K562 (cell line): ENCODE results near the gene FAM20C. TPM values are rescaled to one million over a fixed set of nuclear protein-coding genes. Genes with fewer than 3 reads are reported as not detected.

ENCODE experiments used
- ATAC-seq: fragments of 200-7000 bp; cut with Tn5 transposase; 3 replicates; pipeline ENCODE4 v1.9.1; 2020; ENCODE audit warnings: moderate library complexity
- BruUV-seq: library from RNA; stranded (reverse); fragments of 400-500 nt; replicated peaks from 2 replicates; lab custom pipeline; 2021; lab: Mats Ljungman, UMichigan
- CTCF ChIA-PET: fragments of 300-600 bp; formaldehyde crosslinking; extraction: SDS; loops from one replicate; lab custom pipeline; 2021; ENCODE audit warnings: low intra/inter-chr PET ratio; lab: Yijun Ruan, JAX
- POLR2A ChIA-PET: fragments of 300-600, 350-650 bp; sonication (Branson Sonifier 250); formaldehyde crosslinking; extraction: SDS; loops from one replicate; lab custom pipeline; 2021; ENCODE audit warnings: antibody characterized with exemption, inconsistent platforms; lab: Yijun Ruan, JAX
- DNase-seq, 4 experiments: peaks; one replicate each; pipeline versions ENCODE4 v3.0.0 to v3.0.0-alpha.2; 2011 to 2018; ENCODE audit warnings: low spot score in 3 of 4, mixed read lengths in 3 of 4; ENCODE audit errors: extremely low read depth in 1 of 4
- FAIRE-seq: peaks from 2 replicates; lab custom pipeline; 2011; peaks lifted over from hg19 to GRCh38; lab: Jason Lieb, UNC
- H2AFZ ChIP-seq: 2 replicates; pipeline ENCODE4 v1.6.0; 2011; ENCODE audit warnings: low read depth, low read length, control low read depth, inconsistent platforms
- H3K27ac ChIP-seq: fragments of 200-600 bp; 3 replicates; pipeline ENCODE4 v1.8.0; 2011; ENCODE audit warnings: low read depth, mild to moderate bottlenecking, control low read depth, inconsistent platforms, low read length, moderate library complexity, mixed read lengths; ENCODE audit errors: extremely low read depth
- H3K27me3 ChIP-seq, 2 experiments: fragments of 300-600 bp in 1 of 2; 2 replicates in 1 of 2; 3 replicates in 1 of 2; pipeline versions ENCODE4 v1.6.0 to v1.8.0; 2011; ENCODE audit warnings: inconsistent platforms in 2 of 2, low read length in 2 of 2, mild to moderate bottlenecking in 1 of 2, mixed read lengths in 1 of 2, moderate library complexity in 1 of 2; ENCODE audit not compliant: control insufficient read depth in 2 of 2, insufficient read depth in 2 of 2
- H3K36me3 ChIP-seq: fragments of 300-600 bp; 3 replicates; pipeline ENCODE4 v1.8.0; 2011; ENCODE audit warnings: mild to moderate bottlenecking, low read length, inconsistent platforms; ENCODE audit not compliant: control insufficient read depth, insufficient read depth
- H3K4me1 ChIP-seq, 2 experiments: fragments of 200-600 bp in 1 of 2; replicated peaks in 1 of 2; 2 replicates in 1 of 2; 3 replicates in 1 of 2; pipeline versions ENCODE4 v1.5.1 to v1.8.0; 2011; ENCODE audit warnings: inconsistent platforms in 2 of 2, low read length in 2 of 2, mild to moderate bottlenecking in 1 of 2, mixed read lengths in 1 of 2, moderate library complexity in 1 of 2; ENCODE audit not compliant: control insufficient read depth in 2 of 2, insufficient read depth in 2 of 2
- H3K4me2 ChIP-seq: 2 replicates; pipeline ENCODE4 v1.6.1; 2011; ENCODE audit warnings: low read length, control low read depth, inconsistent platforms, mixed read lengths; ENCODE audit not compliant: insufficient read depth
- H3K4me3 ChIP-seq: fragments of 200-600 bp; sonication (generic), shearing (Covaris generic); 2 replicates; pipeline ENCODE4 v1.5.1; 2016; ENCODE audit warnings: control low read depth, inconsistent platforms
- H3K79me2 ChIP-seq: fragments of 200-600 bp; 3 replicates; pipeline ENCODE4 v1.8.0; 2011; ENCODE audit warnings: low read length, inconsistent platforms; ENCODE audit not compliant: control insufficient read depth, insufficient read depth
- H3K9ac ChIP-seq, 2 experiments: 2 replicates each; pipeline versions ENCODE4 v1.6.0 to v1.6.1; 2011; ENCODE audit warnings: low read depth in 2 of 2, low read length in 2 of 2, control low read depth in 1 of 2, inconsistent platforms in 1 of 2, mild to moderate bottlenecking in 1 of 2, mixed read lengths in 1 of 2; ENCODE audit not compliant: insufficient read depth in 1 of 2
- H3K9me1 ChIP-seq: one replicate; pipeline ENCODE4 v1.6.0; 2011; ENCODE audit warnings: inconsistent platforms, mild to moderate bottlenecking, low read length, moderate library complexity; ENCODE audit not compliant: control insufficient read depth, insufficient read depth
- H3K9me3 ChIP-seq: replicated peaks from 2 replicates; pipeline ENCODE4 v1.5.1; 2011; ENCODE audit warnings: low read depth, low read length, inconsistent platforms; ENCODE audit not compliant: control insufficient read depth, insufficient read depth
- H4K20me1 ChIP-seq: replicated peaks from 2 replicates; pipeline ENCODE4 v1.6.1; 2011; ENCODE audit warnings: low read length, inconsistent platforms, mixed read lengths; ENCODE audit not compliant: control insufficient read depth, insufficient read depth
- IFI16 ChIP-seq: fragments of 250-450 bp; sonication (Bioruptor Pico); IDR thresholded peaks from 2 replicates; pipeline ENCODE4 v2.1.2; 2022; ENCODE audit warnings: mild to moderate bottlenecking, inconsistent platforms
- NR2C2 ChIP-seq, 2 experiments: fragments of 200-800 bp in 1 of 2; sonication (Bioruptor generic) in 1 of 2; sonication (generic) in 1 of 2; formaldehyde crosslinking in 1 of 2; IDR thresholded peaks; 2 replicates each; pipeline versions ENCODE4 v1.6.1 to v1.8.0; 2016 to 2022; ENCODE audit warnings: mild to moderate bottlenecking in 1 of 2, missing compliant biosample characterization in 1 of 2, missing genetic modification characterization in 1 of 2, missing genetic modification reagents in 1 of 2
- SMAD4 ChIP-seq: fragments of 250-450 bp; sonication (Bioruptor Pico); conservative IDR thresholded peaks from 2 replicates; pipeline ENCODE4 v1.8.0; 2021; ENCODE audit warnings: inconsistent platforms, mild to moderate bottlenecking, moderate library complexity
- SMARCC2 ChIP-seq: fragments of 450-650 bp; IDR thresholded peaks from 2 replicates; pipeline ENCODE4 v1.6.1; 2017; ENCODE audit warnings: antibody characterized with exemption, moderate library complexity, mild to moderate bottlenecking, low read depth
- SNIP1 ChIP-seq: fragments of 450-650 bp; IDR thresholded peaks from 2 replicates; pipeline ENCODE4 v1.7.1; 2017; ENCODE audit warnings: low read depth, mild to moderate bottlenecking
- SRSF9 ChIP-seq: fragments of 200-400 bp; formaldehyde crosslinking; IDR thresholded peaks from 2 replicates; pipeline ENCODE4 v1.6.1; 2017; ENCODE audit warnings: low read depth, low read length, borderline replicate concordance
- STAG1 ChIP-seq: sonication (generic); formaldehyde crosslinking; IDR thresholded peaks from 2 replicates; pipeline ENCODE4 v1.5.0; 2020; ENCODE audit warnings: missing genetic modification reagents, borderline replicate concordance
- TAF7 ChIP-seq: fragments of 450-650 bp; IDR thresholded peaks from 2 replicates; pipeline ENCODE4 v1.6.1; 2016; ENCODE audit warnings: missing genetic modification characterization, missing compliant biosample characterization
- YY1 ChIP-seq, 3 experiments: IDR thresholded peaks; 2 replicates each; pipeline ENCODE4 v1.6.1; 2011; ENCODE audit warnings: low read length in 2 of 3, mild to moderate bottlenecking in 2 of 3, moderate library complexity in 2 of 3, borderline replicate concordance in 1 of 3, control low read depth in 1 of 3, low read depth in 1 of 3; ENCODE audit not compliant: insufficient read depth in 3 of 3, insufficient replicate concordance in 2 of 3, control insufficient read depth in 1 of 3, insufficient read length in 1 of 3; ENCODE audit errors: extremely low read depth in 1 of 3
- ZNF175 ChIP-seq: fragments of 200-800 bp; sonication (Bioruptor generic); IDR thresholded peaks from 2 replicates; pipeline ENCODE4 v1.6.1; 2016; ENCODE audit warnings: low read depth, mild to moderate bottlenecking, missing genetic modification characterization, missing compliant biosample characterization
- ZNF407 ChIP-seq: fragments of 450-650 bp; IDR thresholded peaks from 2 replicates; pipeline ENCODE4 v1.6.1; 2016; ENCODE audit warnings: low read depth
- ZNF76 ChIP-seq: fragments of 250-450 bp; sonication (Bioruptor Pico); IDR thresholded peaks from 2 replicates; pipeline ENCODE4 v1.4.0; 2020; ENCODE audit warnings: mild to moderate bottlenecking, moderate library complexity, borderline replicate concordance
- WGBS: fragments of 100-300 bp; shearing (Covaris generic); methylation state at CpG from one replicate; pipeline ENCODE4 v1.1.6; 2016; ENCODE audit warnings: low coverage, mixed read lengths; ENCODE audit not compliant: insufficient coverage; ENCODE audit errors: missing lambda C conversion rate; 5-methylcytosine and 5-hydroxymethylcytosine counted together
- in situ Hi-C: fragments of 300-500 bp; cut with MboI; formaldehyde crosslinking; loops from 4 replicates; pipeline ENCODE4 v1.15.0; 2018; ENCODE audit warnings: inconsistent platforms, mixed read lengths
- intact Hi-C: fragments of 100-400 bp; cut with micrococcal nuclease; formaldehyde crosslinking; loops from 2 replicates; pipeline ENCODE4 v1.14.2; 2022
- polyA plus RNA-seq, 8 experiments: library from polyadenylated mRNA; depleted of rRNA in 4 of 8; stranded (reverse) in 5 of 8; unstranded in 3 of 8; fragments of >200 nt; fragmentation: Nextera tagmentation in 2 of 8; fragmentation: Illumina TruSeq in 1 of 8; extraction: Ambion mirVana in 2 of 8; extraction: Trizol in 1 of 8; gene quantifications; 2 replicates each; pipeline versions ENCODE4 v1.2.1 to v1.2.3, GENCODE V29; 2011 to 2014; ENCODE audit warnings: inconsistent platforms in 1 of 8, missing spikeins in 1 of 8
- total RNA-seq, 7 experiments: library from RNA; depleted of rRNA in 6 of 7; stranded (reverse); fragments of >200 nt in 6 of 7; fragmentation: Illumina TruSeq in 2 of 7; extraction: Trizol in 2 of 7; gene quantifications; 2 replicates each; pipeline versions ENCODE4 v1.2.1 to v1.2.3, GENCODE V29; 2011 to 2021; ENCODE audit warnings: low replicate concordance in 1 of 7

The FAM20C gene
- total and polyA plus RNA-seq, 9 of the 15 experiments (the other 6 are each of a cell fraction or from before 2014, with no cell fraction given) = 0.09 TPM; not detected in 8

DNA sequence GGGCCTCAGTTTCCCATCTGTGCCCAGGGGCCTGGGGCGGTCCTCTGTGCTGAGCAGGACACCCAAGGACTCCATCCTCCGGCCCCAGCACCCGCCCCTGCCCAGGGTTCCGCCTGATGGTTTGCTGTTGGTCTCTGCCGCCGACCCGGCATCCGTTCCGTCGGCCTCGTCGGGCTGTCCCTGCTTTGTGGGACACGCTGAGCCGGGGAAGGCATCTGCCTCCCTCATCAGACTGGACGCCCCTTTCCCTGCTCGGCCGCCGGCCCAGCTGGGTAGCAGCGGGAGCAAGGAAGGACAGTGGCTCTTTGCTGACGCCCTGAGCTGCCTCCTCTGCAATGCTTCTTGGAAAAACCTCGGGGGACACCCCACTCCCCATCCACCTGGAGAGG is 39.5 kb downstream of the FAM20C start:
- ChIA-PET POLR2A (interaction anchor here (0.6 kb wide), 1 partner anchor 51 kb away, joined by 3 read pairs; no protein-coding TSS in a partner anchor), CTCF (no interaction called here)
- Histone ChIP-seq H3K27ac (no peak overlapping the region), H3K4me2 (no peak overlapping the region), H3K79me2 (no peaks in the 10 kb centered on the region), H2AFZ (no peak overlapping the region), H3K4me3 (no peak overlapping the region), H3K36me3 (no peaks in the 10 kb centered on the region), H3K9ac (no peak overlapping the region), H4K20me1 (peaks cover 19% of the 10 kb centered on the region), H3K4me1 (peaks cover 0 to 19% of the 10 kb centered on the region in 2 experiments; a peak in 2 of 5 replicates), H3K9me1 (no peaks in the 10 kb centered on the region), H3K27me3 (peaks cover 74 to 93% of the 10 kb centered on the region in 2 experiments), H3K9me3 (no peaks in the 10 kb centered on the region)
- in situ Hi-C loops = no loop called here
- FAIRE-seq (no peak), DNase-seq (no peak), ATAC-seq (no peak)
- TF ChIP-seq ZNF76 (CRISPR knock-in tag) = no peak
- no peak for TF ChIP-seq NR2C2 (CRISPR knock-in tag; IDR thresholded peaks at IDR 0.05)
- TF ChIP-seq NR2C2 (tag; IDR thresholded peaks at IDR 0.05) = no peak
- no peak for TF ChIP-seq ZNF175 (CRISPR knock-in tag)
- TF ChIP-seq ZNF407 = no peak
- TF ChIP-seq SMARCC2 = no peak
- no peak for TF ChIP-seq SNIP1
- TF ChIP-seq STAG1 (CRISPR knock-in tag) = no peak
- TF ChIP-seq SMAD4 (CRISPR knock-in tag) = no peak
- TF ChIP-seq IFI16 (CRISPR knock-in tag) = no peak
- no peak for TF ChIP-seq SRSF9
- TF ChIP-seq TAF7 (tag) = no peak
- TF ChIP-seq YY1 (IDR thresholded peaks at IDR 0.05; ENCODE audit: borderline replicate concordance in 1 of 3, control insufficient read depth in 1 of 3, extremely low read depth in 1 of 3, insufficient read depth in 3 of 3, insufficient read length in 1 of 3, insufficient replicate concordance in 2 of 3, low read depth in 1 of 3, low read length in 2 of 3) = no peak
- WGBS = 17% methylated on average over 12 of the region's 21 CpGs
- BruUV-seq = no TSS peak
- intact Hi-C loops = no loop called here
